Suprapubic skin (tissue), 4 donors: ENCODE measurements around the gene UBTD1. TPM values are rescaled to one million over a fixed set of nuclear protein-coding genes. Genes with fewer than 3 reads are reported as not detected.
"Not testable (repeated sequence)": the region's sequence is repeated elsewhere in the genome, so short reads cannot be mapped to it uniquely, and the experiment has no call there.

Experiments used
- DNase-seq, 2 donors: peaks; one replicate each; pipeline ENCODE4 v3.0.0-alpha.2; 2019; ENCODE audit warnings: low spot score in 2 of 2
- H3K27ac ChIP-seq: fragments of 200-600 bp; sonication (generic); one replicate; pipeline ENCODE4 v1.5.1; 2019
- H3K27me3 ChIP-seq: fragments of 200-600 bp; sonication (generic); one replicate; pipeline ENCODE4 v1.5.1; 2019
- H3K36me3 ChIP-seq: fragments of 200-600 bp; sonication (generic); one replicate; pipeline ENCODE4 v1.5.1; 2019
- H3K4me1 ChIP-seq: fragments of 200-600 bp; sonication (generic); one replicate; pipeline ENCODE4 v1.5.1; 2019
- H3K4me3 ChIP-seq: fragments of 200-600 bp; sonication (generic); one replicate; pipeline ENCODE4 v1.5.1; 2019; ENCODE audit warnings: mild to moderate bottlenecking
- H3K9me3 ChIP-seq: fragments of 200-600 bp; sonication (generic); one replicate; pipeline ENCODE4 v1.5.1; 2019
- CTCF ChIP-seq, 2 donors: fragments of 200-600 bp in 1 of 2; fragments of 450-650 bp in 1 of 2; sonication (generic) in 1 of 2; IDR thresholded peaks; one replicate each; pipeline ENCODE4 v1.5.1; 2016 to 2019; ENCODE audit warnings: antibody characterized with exemption in 2 of 2, mild to moderate bottlenecking in 1 of 2, moderate library complexity in 1 of 2
- EP300 ChIP-seq: sonication (generic); formaldehyde crosslinking; IDR thresholded peaks from one replicate; pipeline ENCODE4 v1.6.1; 2017; ENCODE audit warnings: antibody characterized with exemption
- POLR2A ChIP-seq, 2 donors: fragments of 450-650 bp; IDR thresholded peaks; one replicate each; pipeline ENCODE4 v1.6.1; 2017; ENCODE audit warnings: antibody characterized with exemption in 2 of 2, mild to moderate bottlenecking in 2 of 2, moderate library complexity in 2 of 2
- POLR2AphosphoS5 ChIP-seq, 3 donors: sonication (generic); formaldehyde crosslinking; IDR thresholded peaks; one replicate each; pipeline ENCODE4 v1.6.1; 2017; ENCODE audit warnings: antibody characterized with exemption in 3 of 3
- WGBS: methylation state at CpG from one replicate; pipeline ENCODE4 v1.1.5; 2018; 5-methylcytosine and 5-hydroxymethylcytosine counted together
- total RNA-seq, 4 donors: library from RNA; depleted of rRNA; stranded (reverse); fragments of >200 nt; gene quantifications; one replicate each; pipeline ENCODE4 v1.1.0, GENCODE V29; 2016

The UBTD1 gene
- total RNA-seq, 4 donors from 2014 or later: 15.2 to 50.8 (median 36.4) TPM

- DNase-seq, H3K4me1 ChIP-seq, H3K27ac ChIP-seq, H3K36me3 ChIP-seq, H3K27me3 ChIP-seq, H3K9me3 ChIP-seq: not testable (repeated sequence)
- H3K4me3 ChIP-seq: peak overlapping the region; percentile 12
- WGBS: 93% methylated on average over 17 of the region's 17 CpGs
Observed at GRCh38 chr10:97560731-97561381, 62.1 kb downstream of the UBTD1 start.

- whole genome bisulfite sequencing: 93% methylated on average over 12 of the region's 12 CpGs
- H3K27me3 ChIP-seq, H3K27ac ChIP-seq, H3K36me3 ChIP-seq, H3K4me3 ChIP-seq, DNase-seq, H3K9me3 ChIP-seq, H3K4me1 ChIP-seq: not testable (repeated sequence)
Observed at GRCh38 chr10:97561386-97562077, 62.8 kb downstream of the UBTD1 start.

- H3K4me3 ChIP-seq: not testable (repeated sequence)
- WGBS: 92% methylated on average over 5 of the region's 5 CpGs
Observed at GRCh38 chr10:97562329-97562728, 63.6 kb downstream of the UBTD1 start.

GRCh38 chr10:97563337-97563736 lies 64.6 kb downstream of the UBTD1 start:
- TF ChIP-seq EP300 (no peak), POLR2A (IDR thresholded peaks at IDR 0.05) (no peak), CTCF (IDR thresholded peaks at IDR 0.05) (no peak), POLR2AphosphoS5 (IDR thresholded peaks at IDR 0.05) (no peak)
- H3K4me1 ChIP-seq: no peaks in the 10 kb centered on the region
- WGBS: 96% methylated on average over 4 of the region's 4 CpGs
- DNase-seq: no peak
- no peaks in the 10 kb centered on the region for H3K9me3 ChIP-seq
- H3K27me3 ChIP-seq: no peaks in the 10 kb centered on the region
- H3K4me3 ChIP-seq: no peak overlapping the region
- H3K36me3 ChIP-seq: peaks cover 3% of the 10 kb centered on the region
- no peak overlapping the region for H3K27ac ChIP-seq

More at GRCh38 chr10:97562329-97562728, 63.6 kb downstream of the UBTD1 start:
- not testable (repeated sequence) for H3K4me1 ChIP-seq, H3K27me3 ChIP-seq, H3K36me3 ChIP-seq, DNase-seq, H3K9me3 ChIP-seq, H3K27ac ChIP-seq

GRCh38 chr10:97564776-97565175 lies 66.1 kb downstream of the UBTD1 start:
- peaks cover 15% of the 10 kb centered on the region for H3K36me3 ChIP-seq
- H3K27me3 ChIP-seq: no peaks in the 10 kb centered on the region
- 95% methylated on average over 4 of the region's 4 CpGs for WGBS
- no peak overlapping the region for H3K4me3 ChIP-seq
- H3K4me1 ChIP-seq: peaks cover under 1% of the 10 kb centered on the region
- DNase-seq: no peak
- no peak overlapping the region for H3K27ac ChIP-seq
- TF ChIP-seq POLR2AphosphoS5 (IDR thresholded peaks at IDR 0.05) (no peak), POLR2A (IDR thresholded peaks at IDR 0.05) (no peak), CTCF (IDR thresholded peaks at IDR 0.05) (no peak), EP300 (no peak)
- no peaks in the 10 kb centered on the region for H3K9me3 ChIP-seq

GRCh38 chr10:97566336-97566996 lies 67.7 kb downstream of the UBTD1 start:
- WGBS: 67% methylated on average over 2 of the region's 2 CpGs
- DNase-seq: no peak

More at GRCh38 chr10:97566336-97566996, 67.7 kb downstream of the UBTD1 start:
- H3K36me3 ChIP-seq: peaks cover 25% of the 10 kb centered on the region
- H3K27ac ChIP-seq: no peak overlapping the region
- peaks cover 18% of the 10 kb centered on the region for H3K4me1 ChIP-seq
- no peak overlapping the region for H3K4me3 ChIP-seq
- H3K27me3 ChIP-seq: no peaks in the 10 kb centered on the region
- no peaks in the 10 kb centered on the region for H3K9me3 ChIP-seq
- no peak for TF ChIP-seq POLR2AphosphoS5 (IDR thresholded peaks at IDR 0.05)
- TF ChIP-seq CTCF (IDR thresholded peaks at IDR 0.05): no peak
- no peak for TF ChIP-seq POLR2A (IDR thresholded peaks at IDR 0.05)
- no peak for TF ChIP-seq EP300
